Erythroblast (primary cell): Measurements from ENCODE around the gene ELP6.

Source experiments
- GATA1 ChIP-seq: IDR thresholded peaks from 2 replicates; pipeline ENCODE4 v1.6.1; 2011; ENCODE audit warnings: low read depth, mild to moderate bottlenecking, control low read depth, low read length, moderate library complexity
- POLR2A ChIP-seq: IDR thresholded peaks from 2 replicates; pipeline ENCODE4 v1.6.1; 2011; ENCODE audit warnings: mild to moderate bottlenecking, low read length

DNA sequence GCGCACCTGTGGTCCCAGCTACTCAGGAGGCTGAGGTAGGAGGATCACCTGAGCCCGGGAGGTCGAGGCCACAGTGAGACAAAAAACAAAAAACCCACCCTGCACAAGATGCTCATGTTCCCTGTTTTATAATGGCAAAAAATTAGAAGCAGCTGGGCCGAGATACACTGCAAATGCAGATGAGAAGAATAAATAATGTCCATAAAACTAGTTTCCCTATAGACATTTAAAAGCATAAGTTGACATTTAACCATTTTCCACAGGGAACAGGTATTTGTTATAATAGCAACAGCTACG lies 37.2 kb downstream of the ELP6 start:
- TF ChIP-seq POLR2A (no peak), GATA1 (no peak)
